CD4-positive, alpha-beta memory T cell (primary cell): Measurements from ENCODE around the gene LTBP2. TPM values are rescaled to one million over a fixed set of nuclear protein-coding genes. Genes with fewer than 3 reads are reported as not detected.

Experiments used
- CTCF ChIA-PET: fragments of 350-600 bp; sonication (Branson Sonifier 250); formaldehyde crosslinking; loops from one replicate; lab custom pipeline; 2021; ENCODE audit warnings: inconsistent platforms; ENCODE audit not compliant: partially characterized antibody; lab: Charles Lee
- POLR2A ChIA-PET: fragments of 350-600 bp; sonication (Branson Sonifier 250); formaldehyde crosslinking; loops from one replicate; lab custom pipeline; 2021; ENCODE audit not compliant: partially characterized antibody; lab: Charles Lee
- DNase-seq, 5 donors: peaks; one replicate each; pipeline versions ENCODE4 v3.0.0 to v3.0.0-alpha.2; 2020 to 2022; ENCODE audit warnings: mixed read lengths in 1 of 5
- H3K27ac ChIP-seq: one replicate; pipeline ENCODE4 v1.7.0; 2013; ENCODE audit warnings: low read depth, low read length
- H3K27me3 ChIP-seq: 2 replicates; pipeline ENCODE4 v1.7.0; 2013; ENCODE audit warnings: mild to moderate bottlenecking, low read length, moderate library complexity; ENCODE audit not compliant: insufficient read depth
- H3K36me3 ChIP-seq: 2 replicates; pipeline ENCODE4 v1.7.0; 2013; ENCODE audit warnings: mild to moderate bottlenecking, low read length, moderate library complexity; ENCODE audit not compliant: insufficient read depth
- H3K4me1 ChIP-seq: 2 replicates; pipeline ENCODE4 v1.7.0; 2013; ENCODE audit warnings: mild to moderate bottlenecking, low read length, moderate library complexity; ENCODE audit not compliant: insufficient read depth
- H3K4me3 ChIP-seq, 2 donors: one replicate each; pipeline ENCODE4 v1.7.0; 2013; ENCODE audit warnings: low read length in 2 of 2, mild to moderate bottlenecking in 1 of 2
- H3K9me3 ChIP-seq, 2 donors: one replicate each; pipeline ENCODE4 v1.7.0; 2013; ENCODE audit warnings: low read length in 2 of 2, control low read depth in 1 of 2; ENCODE audit not compliant: control insufficient read depth in 1 of 2
- H3K27ac Mint-ChIP-seq, 7 donors: one replicate each; pipeline ENCODE4 v1.8.0; 2020 to 2021; ENCODE audit warnings: mixed read lengths in 7 of 7, mild to moderate bottlenecking in 6 of 7, inconsistent platforms in 3 of 7, moderate library complexity in 3 of 7
- H3K27me3 Mint-ChIP-seq, 2 donors: one replicate each; pipeline ENCODE4 v1.8.0; 2020 to 2021; ENCODE audit warnings: mixed read lengths in 2 of 2
- H3K36me3 Mint-ChIP-seq, 2 donors: one replicate each; pipeline ENCODE4 v1.8.0; 2020 to 2021; ENCODE audit warnings: mixed read lengths in 2 of 2, inconsistent platforms in 1 of 2, mild to moderate bottlenecking in 1 of 2
- H3K4me1 Mint-ChIP-seq, 4 donors: one replicate each; pipeline ENCODE4 v1.8.0; 2020 to 2021; ENCODE audit warnings: mixed read lengths in 4 of 4, mild to moderate bottlenecking in 1 of 4
- H3K4me3 Mint-ChIP-seq, 8 donors: one replicate each; pipeline ENCODE4 v1.8.0; 2020 to 2021; ENCODE audit warnings: mixed read lengths in 8 of 8, mild to moderate bottlenecking in 7 of 8, moderate library complexity in 6 of 8, inconsistent platforms in 3 of 8
- H3K9me3 Mint-ChIP-seq, 8 donors: one replicate each; pipeline ENCODE4 v1.8.0; 2020 to 2021; ENCODE audit warnings: mixed read lengths in 8 of 8, mild to moderate bottlenecking in 5 of 8, inconsistent platforms in 3 of 8, moderate library complexity in 1 of 8
- intact Hi-C: fragments of 100-400 bp; cut with micrococcal nuclease; formaldehyde crosslinking; loops from one replicate; pipeline ENCODE4 v1.15.1; 2023
- polyA plus RNA-seq, 2 donors: library from polyadenylated mRNA; unstranded; fragments of 300-500 nt; fragmentation: Illumina TruSeq; gene quantifications; one replicate each; pipeline ENCODE4 v1.2.3, GENCODE V29; 2021
- total RNA-seq, 2 experiments: library from RNA; stranded (reverse); gene quantifications; one replicate each; pipeline ENCODE4 v1.2.3, GENCODE V29; 2021

The LTBP2 gene
- total and polyA plus RNA-seq, 4 experiments from 2014 or later: 0.11 to 0.44 (median 0.36) TPM

- Mint-ChIP-seq H3K27me3 (peaks cover 0 to 2% of the 10 kb centered on the region in 2 donors), H3K4me3 (peak overlapping the region in 4 of 8 donors; percentile 33 to 73 (median 62)), H3K36me3 (peaks cover 0 to 4% of the 10 kb centered on the region in 2 donors), H3K9me3 (no peaks in the 10 kb centered on the region), H3K27ac (peak overlapping the region; percentile 25 to 83 (median 75)), H3K4me1 (peaks cover 30 to 62% (median 48%) of the 10 kb centered on the region in 4 donors)
- Histone ChIP-seq H3K9me3 (no peaks in the 10 kb centered on the region), H3K27ac (no peak overlapping the region), H3K27me3 (no peaks in the 10 kb centered on the region), H3K4me3 (no peak overlapping the region), H3K36me3 (no peaks in the 10 kb centered on the region), H3K4me1 (peaks cover 47% of the 10 kb centered on the region)
- DNase-seq: peak in 4 of 5 donors; percentile 10 to 65 (median 32)
- ChIA-PET CTCF (interaction anchor here (2.6 to 4.3 kb wide), 3 partner anchors 8 to 142 kb away, joined by 12 to 21 read pairs (median 19); partner anchors contain the start of genes LTBP2 and YLPM1), POLR2A (interaction anchor here (2.0 kb wide), 1 partner anchor 12 kb away, joined by 8 read pairs; no protein-coding TSS in a partner anchor)
- intact Hi-C loops: no loop called here
Measured at GRCh38 chr14:74620497-74620921, 8.5 kb upstream of the LTBP2 start.

GRCh38 chr14:74619672-74620131 lies 7.7 kb upstream of the LTBP2 start:
- no peaks in the 10 kb centered on the region for H3K9me3 ChIP-seq
- intact Hi-C loops: loop anchor here (2.0 to 10.0 kb wide), 2 partner anchors 127 to 1045 kb away; partner anchors contain the start of genes ERG28, ISCA2, NPC2 and TTLL5

GRCh38 chr14:74618078-74618952 lies 6.3 kb upstream of the LTBP2 start:
- Mint-ChIP-seq H3K4me1 (peaks cover 41 to 79% (median 60%) of the 10 kb centered on the region in 4 donors), H3K27ac (peak overlapping the region; percentile 88 to 98 (median 93)), H3K36me3 (no peaks in the 10 kb centered on the region), H3K4me3 (peak overlapping the region; percentile 70 to 89 (median 82)), H3K9me3 (no peaks in the 10 kb centered on the region), H3K27me3 (peaks cover 4 to 5% of the 10 kb centered on the region in 2 donors)
- intact Hi-C loops: loop anchor here (1.0 to 10.0 kb wide), 3 partner anchors 9 to 1046 kb away; partner anchors contain the start of genes ERG28, ISCA2, NPC2 and TTLL5
- POLR2A ChIA-PET: interaction anchor here (0.6 to 2.7 kb wide), 17 partner anchors 9 to 1043 kb away, joined by 3 to 16 read pairs (median 4); partner anchors contain the start of genes ERG28, ISCA2, NPC2 and TTLL5
- no peaks in the 10 kb centered on the region for H3K27me3 ChIP-seq
- peaks cover 57% of the 10 kb centered on the region for H3K4me1 ChIP-seq
- no peaks in the 10 kb centered on the region for H3K9me3 ChIP-seq
- peak overlapping the region; percentile 51 for H3K27ac ChIP-seq
- CTCF ChIA-PET: interaction anchor here (0.5 to 3.4 kb wide), 20 partner anchors 8 to 361 kb away, joined by 3 to 45 read pairs (median 4); partner anchors contain the start of genes AREL1, FCF1, NPC2 and YLPM1
- H3K4me3 ChIP-seq: peak overlapping the region; percentile 31 to 51
- peak; percentile 69 to 87 (median 70) for DNase-seq
- H3K36me3 ChIP-seq: no peaks in the 10 kb centered on the region

More at GRCh38 chr14:74619672-74620131, 7.7 kb upstream of the LTBP2 start:
- Mint-ChIP-seq H3K36me3 (peaks cover 0 to 4% of the 10 kb centered on the region in 2 donors), H3K27me3 (peaks cover 0 to 2% of the 10 kb centered on the region in 2 donors), H3K4me1 (peaks cover 35 to 70% (median 53%) of the 10 kb centered on the region in 4 donors), H3K27ac (peak overlapping the region in 6 of 7 donors; percentile 13 to 98 (median 72)), H3K4me3 (peak overlapping the region in 4 of 8 donors; percentile 25 to 73 (median 46)), H3K9me3 (no peaks in the 10 kb centered on the region)
- no peaks in the 10 kb centered on the region for H3K36me3 ChIP-seq
- ChIA-PET CTCF (interaction anchor here (2.6 to 3.4 kb wide), 3 partner anchors 8 to 143 kb away, joined by 12 to 45 read pairs (median 19); partner anchors contain the start of genes LTBP2 and YLPM1), POLR2A (interaction anchor here (0.9 to 2.7 kb wide), 4 partner anchors 12 to 144 kb away, joined by 3 to 16 read pairs (median 6); partner anchors contain the start of gene YLPM1)
- no peak overlapping the region for H3K27ac ChIP-seq
- H3K27me3 ChIP-seq: no peaks in the 10 kb centered on the region
- peaks cover 53% of the 10 kb centered on the region for H3K4me1 ChIP-seq
- no peak for DNase-seq
- no peak overlapping the region for H3K4me3 ChIP-seq

- POLR2A ChIA-PET: interaction anchor here (0.8 to 2.7 kb wide), 4 partner anchors 8 to 146 kb away, joined by 3 to 16 read pairs (median 12); partner anchors contain the start of genes ISCA2, NPC2 and YLPM1
- no peaks in the 10 kb centered on the region for H3K27me3 ChIP-seq
- no peaks in the 10 kb centered on the region for H3K36me3 ChIP-seq
- H3K4me3 ChIP-seq: no peak overlapping the region
- no peak for DNase-seq
- Mint-ChIP-seq H3K4me1 (peaks cover 41 to 79% (median 60%) of the 10 kb centered on the region in 4 donors), H3K36me3 (no peaks in the 10 kb centered on the region), H3K27ac (peak overlapping the region in 5 of 7 donors; percentile 20 to 98 (median 94)), H3K4me3 (peak overlapping the region in 2 of 8 donors; percentile 81 to 89), H3K27me3 (peaks cover 4 to 5% of the 10 kb centered on the region in 2 donors), H3K9me3 (no peaks in the 10 kb centered on the region)
- intact Hi-C loops: loop anchor here (10.0 kb wide), 1 partner anchor 1048 kb away; the partner anchor contains the start of genes ERG28 and TTLL5
- peaks cover 59% of the 10 kb centered on the region for H3K4me1 ChIP-seq
- no peak overlapping the region for H3K27ac ChIP-seq
- CTCF ChIA-PET: interaction anchor here (0.6 to 3.4 kb wide), 10 partner anchors 8 to 288 kb away, joined by 3 to 45 read pairs (median 4); partner anchors contain the start of genes AREL1, FCF1 and YLPM1
- no peaks in the 10 kb centered on the region for H3K9me3 ChIP-seq
Measured at GRCh38 chr14:74616996-74617700, 5.1 kb upstream of the LTBP2 start.

- intact Hi-C loops: loop anchor here (10.0 kb wide), 1 partner anchor 1048 kb away; the partner anchor contains the start of genes ERG28 and TTLL5
Measured at GRCh38 chr14:74616507-74616906, 4.5 kb upstream of the LTBP2 start.

GRCh38 chr14:74615735-74616134 lies 3.7 kb upstream of the LTBP2 start:
- Histone ChIP-seq H3K9me3 (no peaks in the 10 kb centered on the region), H3K27me3 (no peaks in the 10 kb centered on the region), H3K27ac (no peak overlapping the region), H3K36me3 (no peaks in the 10 kb centered on the region), H3K4me1 (peaks cover 58% of the 10 kb centered on the region), H3K4me3 (no peak overlapping the region)
- no peaks in the 10 kb centered on the region for H3K36me3 Mint-ChIP-seq
- H3K27me3 Mint-ChIP-seq: peaks cover 4 to 5% of the 10 kb centered on the region in 2 donors
- H3K4me3 Mint-ChIP-seq: no peak overlapping the region
- H3K27ac Mint-ChIP-seq: peak overlapping the region in 3 of 7 donors; percentile 10 to 62 (median 47)
- CTCF ChIA-PET: interaction anchor here (1.0 to 1.5 kb wide), 4 partner anchors 18 to 147 kb away, joined by 3 read pairs; partner anchors contain the start of gene YLPM1
- intact Hi-C loops: loop anchor here (10.0 kb wide), 1 partner anchor 1049 kb away; the partner anchor contains the start of genes ERG28 and TTLL5
- POLR2A ChIA-PET: no interaction called here
- H3K9me3 Mint-ChIP-seq: no peaks in the 10 kb centered on the region
- no peak for DNase-seq
- peaks cover 41 to 65% (median 54%) of the 10 kb centered on the region in 4 donors for H3K4me1 Mint-ChIP-seq

More at GRCh38 chr14:74616507-74616906, 4.5 kb upstream of the LTBP2 start:
- H3K9me3 ChIP-seq: no peaks in the 10 kb centered on the region
- DNase-seq: no peak
- H3K4me3 Mint-ChIP-seq: peak overlapping the region in 1 of 8 donors; percentile 30
- peaks cover 60% of the 10 kb centered on the region for H3K4me1 ChIP-seq
- no peaks in the 10 kb centered on the region for H3K9me3 Mint-ChIP-seq
- no peak overlapping the region for H3K27ac ChIP-seq
- POLR2A ChIA-PET: interaction anchor here (2.4 kb wide), 1 partner anchor 123 kb away, joined by 9 read pairs; the partner anchor contains the start of genes ISCA2 and NPC2
- CTCF ChIA-PET: interaction anchor here (0.6 to 3.4 kb wide), 5 partner anchors 7 to 192 kb away, joined by 3 to 45 read pairs (median 3); partner anchors contain the start of gene YLPM1
- peaks cover 4 to 5% of the 10 kb centered on the region in 2 donors for H3K27me3 Mint-ChIP-seq
- no peaks in the 10 kb centered on the region for H3K36me3 ChIP-seq
- H3K27me3 ChIP-seq: no peaks in the 10 kb centered on the region
- H3K27ac Mint-ChIP-seq: peak overlapping the region in 5 of 7 donors; percentile 20 to 72 (median 53)
- no peak overlapping the region for H3K4me3 ChIP-seq
- H3K36me3 Mint-ChIP-seq: no peaks in the 10 kb centered on the region
- peaks cover 41 to 72% (median 59%) of the 10 kb centered on the region in 4 donors for H3K4me1 Mint-ChIP-seq
